KOPT-K1 (cell line): ENCODE measurements around the gene CDK6.
A peak's percentile ranks its signal among the peaks of the same experiment; 100 is the strongest.

ENCODE experiments used
- H3K27ac ChIP-seq: fragments of 200-600 bp; sonication (generic); 2 replicates; pipeline ENCODE4 v1.5.1; 2016; ENCODE audit warnings: antibody characterized with exemption, mild to moderate bottlenecking, low read depth, low read length; ENCODE audit not compliant: poor library complexity, severe bottlenecking
- H3K36me3 ChIP-seq: fragments of 200-600 bp; sonication (generic); 2 replicates; pipeline ENCODE4 v1.5.1; 2017; ENCODE audit warnings: antibody characterized with exemption, mild to moderate bottlenecking, low read length, moderate library complexity; ENCODE audit not compliant: insufficient read depth
- H3K9me3 ChIP-seq: fragments of 200-600 bp; sonication (generic); 2 replicates; pipeline ENCODE4 v1.5.1; 2017; ENCODE audit warnings: antibody characterized with exemption, low read length, mild to moderate bottlenecking; ENCODE audit not compliant: insufficient read depth, poor library complexity, severe bottlenecking

CDK6 gene

DNA sequence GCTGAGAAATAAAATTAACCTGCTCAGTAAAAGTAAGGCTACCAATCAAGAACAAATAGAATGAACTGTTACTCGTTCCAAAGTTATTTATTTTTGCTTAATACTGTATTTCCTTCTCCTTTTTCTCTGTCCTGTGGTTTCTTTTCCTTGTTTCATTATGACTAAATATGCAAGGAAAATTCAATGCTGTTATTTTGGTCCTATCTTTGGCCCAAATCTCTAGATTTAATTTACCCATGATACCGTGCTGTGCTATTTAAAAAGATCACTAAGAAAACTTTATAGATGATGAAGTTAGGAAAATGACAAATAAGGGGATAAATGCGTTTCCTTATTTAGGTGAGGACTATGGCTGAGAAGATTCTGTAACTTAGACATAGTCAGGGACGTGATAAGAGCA lies 200.8 kb downstream of the CDK6 start:
- peaks cover 54% of the 10 kb centered on the region for H3K36me3 ChIP-seq
- H3K27ac ChIP-seq = peak overlapping the region; percentile 100
- H3K9me3 ChIP-seq = peaks cover 5% of the 10 kb centered on the region

DNA sequence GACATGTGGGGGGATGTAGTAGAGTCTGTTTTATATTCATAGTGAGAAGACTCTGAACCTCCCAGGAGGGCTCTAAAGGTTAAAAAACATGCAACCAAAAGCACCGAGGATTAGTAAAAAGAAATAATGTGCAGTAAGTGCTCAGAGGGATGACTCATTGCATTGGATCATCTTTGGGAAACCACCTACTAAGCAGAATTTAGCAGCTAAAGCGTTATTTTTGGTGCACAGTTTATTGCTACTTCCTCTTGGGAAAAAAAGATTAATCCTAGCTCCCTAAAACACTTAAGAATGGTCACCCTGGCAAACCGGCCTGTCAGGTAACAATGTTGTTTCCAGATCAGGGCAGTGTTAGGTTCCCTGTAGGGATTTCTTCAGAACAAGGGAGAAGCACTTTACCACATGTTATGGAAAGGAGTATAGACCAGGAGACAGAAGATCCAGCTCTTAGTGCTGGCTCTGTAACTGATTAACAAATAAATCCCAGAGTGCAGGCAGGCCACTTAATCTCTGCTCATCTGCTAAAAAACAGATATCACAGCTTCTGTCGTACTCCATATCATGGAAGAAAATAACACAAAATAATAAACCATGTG lies 201.4 kb downstream of the CDK6 start:
- Histone ChIP-seq H3K9me3 (peaks cover 10% of the 10 kb centered on the region), H3K27ac (peak overlapping the region; percentile 100)

DNA sequence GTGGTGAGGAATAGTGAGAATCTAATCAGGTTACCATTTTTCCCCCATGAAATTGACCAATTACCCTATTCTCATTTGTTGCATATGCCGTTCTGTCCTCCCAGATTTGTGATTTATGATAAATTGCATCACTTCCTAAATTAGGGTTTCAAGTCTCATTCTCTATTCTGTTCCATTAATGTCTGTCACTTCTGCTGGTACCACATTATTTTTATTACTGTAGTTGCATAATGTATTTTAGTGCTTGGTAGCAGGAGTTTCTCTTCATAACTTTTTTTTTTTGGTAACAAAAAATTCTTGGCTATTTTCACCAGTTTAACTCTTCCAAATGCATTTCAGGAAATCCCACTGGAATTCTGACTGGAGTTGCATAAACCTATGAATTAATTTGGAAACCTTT lies 202.2 kb downstream of the CDK6 start:
- peaks cover 17% of the 10 kb centered on the region for H3K9me3 ChIP-seq
- peak overlapping the region; percentile 100 for H3K27ac ChIP-seq
- peaks cover 68% of the 10 kb centered on the region for H3K36me3 ChIP-seq

More for the DNA sequence above, 201.4 kb downstream of the CDK6 start:
- peaks cover 60% of the 10 kb centered on the region for H3K36me3 ChIP-seq

DNA sequence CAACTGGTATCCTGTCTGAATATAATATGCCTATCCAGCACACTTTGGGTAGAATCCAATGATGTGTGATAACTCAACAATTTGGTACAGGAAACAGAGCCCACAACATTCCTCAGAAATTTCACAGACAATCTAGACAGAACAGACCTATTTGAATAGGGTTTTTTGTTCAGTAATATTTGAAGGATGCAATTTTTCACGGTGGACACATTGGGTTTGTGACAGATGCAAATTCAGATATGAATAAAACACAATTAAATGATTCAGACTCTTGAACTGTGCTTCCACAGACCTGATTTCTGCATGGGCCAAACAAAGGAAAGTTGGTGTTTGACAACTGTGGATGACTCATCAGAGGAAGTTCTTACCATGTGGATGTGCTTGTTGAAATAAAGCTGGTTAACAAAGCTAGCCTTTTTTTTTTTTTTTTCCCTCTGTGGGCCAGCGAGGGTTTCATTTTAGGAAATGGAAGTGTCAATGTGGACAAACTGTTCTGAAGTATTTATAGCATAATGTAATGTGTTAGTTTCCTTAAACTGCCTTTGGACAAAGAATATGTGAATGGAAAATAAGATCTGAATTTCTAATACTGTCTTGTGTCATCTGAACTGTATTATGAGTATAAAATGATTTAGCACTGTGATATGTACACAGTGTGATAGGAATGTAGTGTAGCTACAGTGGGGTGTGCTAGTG lies 203.0 kb downstream of the CDK6 start:
- H3K36me3 ChIP-seq = peaks cover 70% of the 10 kb centered on the region
- H3K9me3 ChIP-seq = peaks cover 26% of the 10 kb centered on the region
- peak overlapping the region; percentile 100 for H3K27ac ChIP-seq

DNA sequence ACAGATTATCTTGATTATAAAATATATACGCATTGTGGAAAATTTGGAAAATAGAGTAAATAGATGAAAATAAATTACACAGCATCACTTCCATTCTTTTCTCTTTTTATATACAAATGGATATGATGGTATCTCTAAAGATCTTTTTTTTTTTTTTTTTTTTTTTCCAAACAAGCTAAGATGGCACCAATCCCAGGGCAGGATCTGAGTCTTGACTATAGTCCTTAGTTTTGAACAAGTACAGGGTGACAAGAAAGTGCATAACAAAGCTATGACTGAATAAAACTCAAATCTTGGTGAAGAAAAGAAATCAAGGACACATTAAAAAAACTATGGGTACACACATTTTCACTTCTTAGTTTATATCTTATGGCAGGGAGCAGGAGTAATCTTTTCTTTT lies 203.6 kb downstream of the CDK6 start:
- H3K9me3 ChIP-seq = peaks cover 27% of the 10 kb centered on the region
- H3K27ac ChIP-seq = peak overlapping the region; percentile 100
- peaks cover 72% of the 10 kb centered on the region for H3K36me3 ChIP-seq

DNA sequence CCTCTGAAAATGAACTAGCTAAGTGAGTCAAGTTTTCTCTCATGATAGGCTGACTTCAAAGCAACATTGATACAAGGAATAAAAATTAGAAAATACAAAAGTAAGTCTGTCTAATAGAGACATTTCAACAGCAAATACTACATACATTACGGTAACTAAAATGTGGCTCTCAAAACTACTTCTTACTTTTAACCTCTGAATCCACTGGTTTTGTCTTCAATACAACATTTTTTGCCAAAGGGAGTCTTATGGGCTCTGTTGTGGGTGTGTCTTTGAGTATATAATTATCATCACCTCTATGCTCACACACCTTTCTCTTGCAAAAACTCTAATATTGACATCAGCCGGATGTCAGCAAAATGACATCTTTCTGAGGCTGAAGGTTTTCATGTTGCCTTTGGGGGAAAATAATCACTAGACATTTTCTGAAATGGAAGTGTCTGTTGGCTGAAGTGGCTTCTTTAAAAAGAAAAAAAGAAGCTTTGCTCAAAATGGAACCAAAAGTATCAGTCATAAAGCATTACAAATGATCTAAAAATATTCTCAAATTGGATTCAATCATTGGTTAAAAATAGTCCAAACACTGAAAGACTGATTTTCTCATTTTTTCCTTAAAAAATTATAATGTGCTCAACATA lies 204.4 kb downstream of the CDK6 start:
- H3K36me3 ChIP-seq = peaks cover 74% of the 10 kb centered on the region
- H3K27ac ChIP-seq = peak overlapping the region; percentile 100
- peaks cover 27% of the 10 kb centered on the region for H3K9me3 ChIP-seq

DNA sequence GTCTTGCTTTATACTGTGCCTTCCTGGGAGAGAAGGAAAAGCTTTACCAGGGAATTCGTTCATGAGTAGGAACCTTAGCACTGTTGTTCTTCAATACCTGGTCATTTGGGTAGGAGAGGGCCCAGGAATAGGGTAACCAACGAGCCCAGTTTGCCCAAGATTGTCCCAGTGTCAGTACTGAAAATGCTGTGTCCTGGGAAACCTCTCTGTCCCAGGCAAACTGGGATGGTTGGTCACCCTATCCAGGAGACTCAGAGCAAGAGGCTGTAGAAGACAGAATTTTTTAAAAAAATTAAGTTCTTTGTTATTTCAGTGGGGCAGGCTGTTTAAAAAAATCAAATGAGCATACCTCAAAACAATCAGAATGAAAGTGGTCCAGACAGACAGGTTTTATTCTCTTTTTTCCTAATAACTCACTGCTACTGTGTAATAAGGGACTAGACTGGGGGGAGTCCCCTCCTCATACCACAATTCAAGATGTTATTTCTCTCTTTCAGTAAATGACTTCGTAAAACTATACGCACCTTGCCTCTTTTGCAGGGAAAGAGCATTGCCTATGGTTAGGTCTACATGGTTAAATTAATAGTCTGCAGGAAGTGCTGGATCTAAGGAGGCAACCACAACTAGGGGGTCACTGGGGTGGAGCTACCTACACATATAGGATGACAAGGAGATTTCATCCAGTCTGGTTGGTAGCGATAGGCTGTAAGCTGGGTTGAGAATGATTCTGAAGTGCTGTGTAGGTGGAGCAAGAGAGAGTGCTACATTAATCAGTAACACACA lies 205.1 kb downstream of the CDK6 start:
- peak overlapping the region; percentile 100 for H3K27ac ChIP-seq
- H3K36me3 ChIP-seq = peaks cover 70% of the 10 kb centered on the region

DNA sequence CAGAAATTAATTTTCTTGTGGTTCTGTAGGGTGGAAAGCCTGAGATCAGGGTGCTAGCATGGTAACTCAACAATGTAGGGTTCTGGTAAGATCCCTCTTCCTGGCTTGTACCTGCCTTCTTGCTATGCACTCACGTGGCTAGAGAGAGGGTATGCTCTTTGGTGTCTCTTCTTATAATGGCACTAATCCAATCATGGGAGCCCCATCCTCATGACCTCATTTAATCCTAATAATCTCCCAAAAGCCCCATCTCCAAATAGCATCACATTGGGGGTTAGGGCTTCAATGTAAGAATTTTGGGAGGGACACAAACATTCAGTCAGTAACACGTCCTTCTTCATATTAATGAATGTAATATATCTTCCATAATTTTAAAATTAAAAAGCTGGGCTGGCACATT lies 206.6 kb downstream of the CDK6 start:
- H3K27ac ChIP-seq = peak overlapping the region; percentile 98
- H3K36me3 ChIP-seq = peaks cover 64% of the 10 kb centered on the region
- peaks cover 27% of the 10 kb centered on the region for H3K9me3 ChIP-seq

More for the DNA sequence above, 205.1 kb downstream of the CDK6 start:
- peaks cover 27% of the 10 kb centered on the region for H3K9me3 ChIP-seq

DNA sequence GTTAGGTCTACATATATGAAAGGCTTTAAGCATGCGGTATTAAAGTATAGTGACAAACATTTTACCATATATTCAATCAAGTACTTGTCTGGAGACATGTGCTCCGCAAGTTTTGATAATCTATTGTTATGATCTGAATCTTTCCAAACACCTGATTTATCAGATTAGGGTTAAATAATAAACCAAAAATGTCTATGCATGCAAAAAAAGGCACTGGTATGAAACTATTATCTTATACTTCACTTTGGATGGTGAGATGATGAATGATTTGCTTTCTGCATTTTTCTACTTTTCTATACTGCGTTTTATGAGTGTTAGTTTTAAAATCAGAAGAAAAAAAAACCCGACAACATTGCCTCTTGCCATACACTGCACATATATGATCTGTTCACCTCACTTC lies 208.4 kb downstream of the CDK6 start:
- Histone ChIP-seq H3K27ac (peak overlapping the region; percentile 98), H3K9me3 (peaks cover 35% of the 10 kb centered on the region), H3K36me3 (peaks cover 74% of the 10 kb centered on the region)

DNA sequence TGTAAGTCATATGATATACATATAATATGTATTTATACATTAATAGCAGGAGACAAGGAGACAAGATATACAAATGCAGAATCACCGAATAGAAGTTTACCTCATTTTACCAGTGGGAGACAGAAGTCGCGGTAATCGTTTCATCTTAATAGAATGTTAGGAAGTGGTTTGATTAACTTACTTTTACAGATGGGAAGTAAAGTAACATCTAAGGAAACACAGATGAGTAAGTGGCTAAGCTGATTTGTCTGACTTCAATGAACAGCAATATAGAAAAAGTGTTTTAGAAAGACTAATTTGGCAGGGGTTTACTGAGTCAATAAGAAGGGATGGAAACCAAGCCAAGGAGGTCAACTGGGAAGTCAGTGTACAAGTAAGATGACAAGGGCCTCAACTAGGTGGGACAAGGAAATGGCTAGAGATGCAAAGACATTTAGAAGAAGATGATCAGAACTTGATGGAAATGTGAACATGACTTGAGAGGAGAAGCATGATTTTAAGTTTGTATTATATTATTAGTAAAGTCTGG lies 210.0 kb downstream of the CDK6 start:
- Histone ChIP-seq H3K9me3 (peaks cover 35% of the 10 kb centered on the region), H3K27ac (peak overlapping the region; percentile 98), H3K36me3 (peaks cover 85% of the 10 kb centered on the region)

DNA sequence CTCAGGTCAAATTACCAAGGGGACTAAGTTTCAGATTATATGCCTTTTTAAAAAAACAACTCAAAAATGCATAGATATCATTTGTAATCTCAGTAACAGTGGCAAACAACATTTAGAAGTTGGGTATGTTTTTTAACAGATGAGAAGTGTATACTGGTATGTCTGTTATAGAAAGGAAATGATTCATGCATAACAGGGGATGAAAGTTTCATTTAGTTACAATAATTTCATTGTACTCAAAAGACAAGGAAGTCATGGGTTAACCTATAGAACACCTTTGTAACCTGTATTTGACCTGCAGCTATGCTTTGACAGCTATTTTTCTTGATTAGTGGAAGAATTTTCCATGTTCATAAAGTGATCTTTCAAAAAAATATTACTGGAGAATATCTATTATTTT lies 210.8 kb downstream of the CDK6 start:
- peak overlapping the region; percentile 98 for H3K27ac ChIP-seq
- H3K36me3 ChIP-seq = peaks cover 85% of the 10 kb centered on the region
- peaks cover 31% of the 10 kb centered on the region for H3K9me3 ChIP-seq

DNA sequence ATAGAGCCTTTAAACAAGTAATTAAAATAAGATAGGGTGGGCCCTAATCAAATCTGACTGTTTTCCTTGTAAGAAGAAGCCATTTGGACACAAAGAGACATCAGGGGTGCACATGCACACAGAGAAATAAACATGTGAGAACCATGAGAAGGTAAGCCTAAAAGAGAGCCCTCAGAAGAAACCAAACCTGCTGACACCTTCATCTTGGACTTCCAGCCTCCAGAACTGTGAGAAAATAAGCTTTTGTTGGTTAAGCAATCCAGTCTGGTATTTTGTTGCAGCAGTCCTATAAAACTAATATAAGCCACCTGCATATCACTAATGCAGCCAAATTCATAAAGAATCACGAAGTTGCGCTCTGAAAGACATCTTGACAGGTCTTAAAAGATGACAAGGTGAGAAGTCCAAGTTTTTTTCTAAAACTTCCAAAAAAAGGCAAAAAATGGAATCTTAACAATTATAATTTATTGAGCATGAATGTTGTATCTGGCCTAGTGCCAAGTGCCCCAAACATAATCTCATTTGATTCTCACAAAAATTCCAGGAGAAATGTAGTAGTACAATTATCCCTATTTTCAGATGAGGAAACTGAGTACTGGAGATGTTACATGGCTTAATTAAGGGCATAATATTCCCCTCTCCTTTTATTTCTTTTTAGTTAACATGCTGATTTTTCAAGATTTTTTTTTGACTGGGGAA lies 211.9 kb downstream of the CDK6 start:
- Histone ChIP-seq H3K9me3 (peaks cover 19% of the 10 kb centered on the region), H3K27ac (peak overlapping the region; percentile 98), H3K36me3 (peaks cover 84% of the 10 kb centered on the region)

DNA sequence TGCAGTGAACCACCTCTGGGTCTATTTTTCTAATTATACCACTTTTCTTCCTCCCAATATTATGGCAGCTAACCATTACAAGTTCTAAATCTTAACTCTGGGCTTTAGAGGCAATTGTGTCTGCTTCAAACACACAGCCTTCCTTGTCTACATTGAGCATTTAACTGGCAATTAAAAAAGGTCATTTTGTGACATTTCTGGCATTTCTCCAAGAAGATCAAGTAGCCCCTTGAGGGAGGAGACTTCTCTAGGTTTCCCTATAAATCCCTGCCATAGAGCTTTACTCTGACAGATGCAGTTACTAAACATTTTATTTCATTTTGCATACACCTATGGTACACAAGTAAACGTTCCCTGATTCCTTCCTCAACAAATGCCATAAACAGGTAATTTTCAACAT lies 212.8 kb downstream of the CDK6 start:
- peaks cover 11% of the 10 kb centered on the region for H3K9me3 ChIP-seq
- H3K27ac ChIP-seq = peak overlapping the region; percentile 98
- H3K36me3 ChIP-seq = peaks cover 83% of the 10 kb centered on the region

DNA sequence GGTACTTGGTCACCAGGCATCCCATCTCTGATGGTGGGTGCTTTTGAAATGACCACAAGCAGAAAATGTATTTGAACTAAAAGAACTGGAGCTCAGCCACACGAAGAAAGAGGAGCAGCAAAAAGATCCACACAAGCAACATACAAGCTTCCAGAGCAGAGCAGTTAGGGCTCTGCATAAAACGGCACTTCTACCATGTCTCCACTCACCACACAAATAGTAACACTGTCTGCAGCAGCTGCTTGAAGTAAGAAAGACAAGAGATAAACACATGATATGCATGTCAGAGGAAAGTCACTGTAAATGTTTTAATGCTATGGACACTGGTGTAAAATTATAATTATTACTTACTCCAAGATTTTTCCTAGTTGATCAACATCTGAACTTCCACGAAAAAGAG lies 213.7 kb downstream of the CDK6 start:
- H3K27ac ChIP-seq = peak overlapping the region; percentile 98
- peaks cover 83% of the 10 kb centered on the region for H3K36me3 ChIP-seq

More for the DNA sequence above, 213.7 kb downstream of the CDK6 start:
- peaks cover 8% of the 10 kb centered on the region for H3K9me3 ChIP-seq
